ENCODE results near the gene NTM.

NTM gene

DNA sequence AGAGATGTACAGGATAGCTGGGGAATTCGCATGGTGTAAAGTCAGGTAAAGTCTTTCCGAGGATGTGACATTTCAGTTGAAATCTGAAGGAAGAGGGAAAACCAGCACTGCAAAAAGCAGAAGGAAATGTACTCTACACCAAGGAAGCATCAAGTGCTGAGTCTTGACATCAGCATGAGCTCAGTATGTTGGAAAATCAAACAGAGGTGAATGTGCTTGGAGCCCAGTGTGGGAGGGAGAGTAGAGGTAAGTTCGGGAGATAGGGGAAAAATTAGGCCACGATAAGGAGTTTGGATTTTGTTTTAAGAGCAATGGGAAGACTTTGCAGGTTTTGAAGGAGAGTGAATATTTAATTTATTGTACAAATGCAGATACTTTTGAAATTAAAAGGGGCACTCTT, 484.0 kb downstream of the NTM start:
- peaks cover 0 to 2% (median 0%) of the 10 kb centered on the region in 3 experiments for H3K27me3 ChIP-seq (ENCODE audit: control insufficient read depth in 3 of 3, insufficient read depth in 3 of 3, low read depth in 1 of 3, low read length in 3 of 3)
- H3K4me2 ChIP-seq (ENCODE audit: insufficient read depth, low read length, poor library complexity, severe bottlenecking), result no peak overlapping the region
- no peak overlapping the region for H3K9ac ChIP-seq (ENCODE audit: low read depth, low read length, poor library complexity)
- H3K79me1 ChIP-seq (ENCODE audit: low read depth, low read length), result no peaks in the 10 kb centered on the region
- no peak overlapping the region for H2BK12ac ChIP-seq (ENCODE audit: low read length)
- H3K27ac ChIP-seq (replicated peaks; ENCODE audit: low read length), result no peak overlapping the region
- H3K9me3 ChIP-seq (replicated peaks in 1 of 2; ENCODE audit: control insufficient read depth in 2 of 2, insufficient read depth in 1 of 2, low read depth in 1 of 2, low read length in 2 of 2), result no peaks in the 10 kb centered on the region
- DNase-seq (ENCODE audit: low spot score), result no peak
- H2BK15ac ChIP-seq (ENCODE audit: low read length), result no peak overlapping the region
- H2BK120ac ChIP-seq (ENCODE audit: low read depth, low read length), result no peak overlapping the region
- 100% methylated on average over 2 of the region's 4 CpGs; no CpG with 5 or more reads in 1 of the 2 donors for WGBS, 2 donors (ENCODE audit: extremely low coverage in 2 of 2, insufficient read length in 2 of 2, insufficient replicate concordance in 1 of 2)
- H2AK5ac ChIP-seq (ENCODE audit: low read depth, low read length), result no peak overlapping the region
- H3K18ac ChIP-seq (ENCODE audit: low read length), result no peak overlapping the region
- no peak overlapping the region for H3K14ac ChIP-seq (ENCODE audit: low read length)
- no peak overlapping the region for H2AFZ ChIP-seq (ENCODE audit: low read length)
- peaks cover 0 to 9% of the 10 kb centered on the region in 2 donors for H3K4me1 ChIP-seq (ENCODE audit: control insufficient read depth in 2 of 2, insufficient read depth in 1 of 2, low read depth in 1 of 2, low read length in 2 of 2)
- H3K4me3 ChIP-seq (ENCODE audit: low read length in 2 of 2), result no peak overlapping the region
- no peak overlapping the region for H4K8ac ChIP-seq (ENCODE audit: low read depth, low read length)
- H2BK5ac ChIP-seq (ENCODE audit: low read length), result no peak overlapping the region
- H3K23ac ChIP-seq (ENCODE audit: low read depth, low read length, poor library complexity), result no peak overlapping the region
- H3K36me3 ChIP-seq (replicated peaks in 1 of 2; ENCODE audit: control insufficient read depth in 2 of 2, insufficient read depth in 2 of 2, low read length in 2 of 2), result no peaks in the 10 kb centered on the region
- H3K4ac ChIP-seq (ENCODE audit: low read length), result no peak overlapping the region
- no peak overlapping the region for H4K91ac ChIP-seq (ENCODE audit: low read depth, low read length, poor library complexity)

GRCh38 chr11:131855320-131855719, 484.9 kb downstream of the NTM start:
- H4K91ac ChIP-seq (ENCODE audit: low read depth, low read length, poor library complexity), result no peak overlapping the region
- no peaks in the 10 kb centered on the region for H3K79me1 ChIP-seq (ENCODE audit: low read depth, low read length)
- H2AK5ac ChIP-seq (ENCODE audit: low read depth, low read length), result no peak overlapping the region
- no peak overlapping the region for H2BK120ac ChIP-seq (ENCODE audit: low read depth, low read length)
- no peak overlapping the region for H3K14ac ChIP-seq (ENCODE audit: low read length)
- no peak overlapping the region for H4K8ac ChIP-seq (ENCODE audit: low read depth, low read length)
- H3K4me3 ChIP-seq (ENCODE audit: low read length in 2 of 2), result no peak overlapping the region
- H2AFZ ChIP-seq (ENCODE audit: low read length), result no peak overlapping the region
- no peak overlapping the region for H2BK12ac ChIP-seq (ENCODE audit: low read length)
- H3K27me3 ChIP-seq (ENCODE audit: control insufficient read depth in 3 of 3, insufficient read depth in 3 of 3, low read depth in 1 of 3, low read length in 3 of 3), result peaks cover 0 to 2% (median 0%) of the 10 kb centered on the region in 3 experiments
- no peak overlapping the region for H3K4ac ChIP-seq (ENCODE audit: low read length)
- no peak overlapping the region for H3K23ac ChIP-seq (ENCODE audit: low read depth, low read length, poor library complexity)
- no peak overlapping the region for H3K9ac ChIP-seq (ENCODE audit: low read depth, low read length, poor library complexity)
- H3K27ac ChIP-seq (replicated peaks; ENCODE audit: low read length), result no peak overlapping the region
- no peak for DNase-seq (ENCODE audit: low spot score)
- no peak overlapping the region for H3K4me2 ChIP-seq (ENCODE audit: insufficient read depth, low read length, poor library complexity, severe bottlenecking)
- H3K18ac ChIP-seq (ENCODE audit: low read length), result no peak overlapping the region
- H3K4me1 ChIP-seq (ENCODE audit: control insufficient read depth in 2 of 2, insufficient read depth in 1 of 2, low read depth in 1 of 2, low read length in 2 of 2), result peaks cover 0 to 5% of the 10 kb centered on the region in 2 donors
- no peak overlapping the region for H2BK5ac ChIP-seq (ENCODE audit: low read length)
- H3K36me3 ChIP-seq (replicated peaks in 1 of 2; ENCODE audit: control insufficient read depth in 2 of 2, insufficient read depth in 2 of 2, low read length in 2 of 2), result no peaks in the 10 kb centered on the region
- no peak overlapping the region for H2BK15ac ChIP-seq (ENCODE audit: low read length)
- H3K9me3 ChIP-seq (replicated peaks in 1 of 2; ENCODE audit: control insufficient read depth in 2 of 2, insufficient read depth in 1 of 2, low read depth in 1 of 2, low read length in 2 of 2), result no peaks in the 10 kb centered on the region

DNA sequence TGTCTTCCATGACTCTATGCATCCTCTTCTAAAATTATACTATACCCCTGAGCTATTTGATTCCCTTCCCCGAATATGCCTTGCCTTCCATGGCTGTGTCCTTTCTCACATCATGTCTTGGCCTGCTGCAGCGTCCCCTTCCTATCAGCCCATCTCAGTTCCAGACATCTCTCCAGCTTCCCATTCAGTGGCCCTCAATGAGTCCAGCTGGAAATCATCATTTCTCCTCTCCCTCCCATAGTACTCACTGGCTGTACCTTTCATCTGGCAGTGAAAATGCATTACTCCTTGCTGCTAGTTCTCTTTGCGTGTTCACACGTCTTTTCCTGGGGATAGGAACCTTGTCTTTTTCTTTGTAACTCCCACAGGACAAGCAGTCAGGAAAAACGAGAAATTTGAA, 486.8 kb downstream of the NTM start:
- no peaks in the 10 kb centered on the region for H3K4me1 ChIP-seq (ENCODE audit: control insufficient read depth in 2 of 2, insufficient read depth in 1 of 2, low read depth in 1 of 2, low read length in 2 of 2)
- H3K9ac ChIP-seq (ENCODE audit: low read depth, low read length, poor library complexity), result no peak overlapping the region
- H3K36me3 ChIP-seq (replicated peaks in 1 of 2; ENCODE audit: control insufficient read depth in 2 of 2, insufficient read depth in 2 of 2, low read length in 2 of 2), result no peaks in the 10 kb centered on the region
- H2BK15ac ChIP-seq (ENCODE audit: low read length), result no peak overlapping the region
- H3K9me3 ChIP-seq (replicated peaks in 1 of 2; ENCODE audit: control insufficient read depth in 2 of 2, insufficient read depth in 1 of 2, low read depth in 1 of 2, low read length in 2 of 2), result no peaks in the 10 kb centered on the region
- no peak overlapping the region for H2BK5ac ChIP-seq (ENCODE audit: low read length)
- no peak overlapping the region for H3K14ac ChIP-seq (ENCODE audit: low read length)
- H2AK5ac ChIP-seq (ENCODE audit: low read depth, low read length), result no peak overlapping the region
- no peak overlapping the region for H2BK12ac ChIP-seq (ENCODE audit: low read length)
- no peaks in the 10 kb centered on the region for H3K79me1 ChIP-seq (ENCODE audit: low read depth, low read length)
- H4K8ac ChIP-seq (ENCODE audit: low read depth, low read length), result no peak overlapping the region
- no peak overlapping the region for H3K4me3 ChIP-seq (ENCODE audit: low read length in 2 of 2)
- no peak overlapping the region for H3K27ac ChIP-seq (replicated peaks; ENCODE audit: low read length)
- H3K18ac ChIP-seq (ENCODE audit: low read length), result no peak overlapping the region
- H3K4ac ChIP-seq (ENCODE audit: low read length), result no peak overlapping the region
- H3K23ac ChIP-seq (ENCODE audit: low read depth, low read length, poor library complexity), result no peak overlapping the region
- no peak overlapping the region for H4K91ac ChIP-seq (ENCODE audit: low read depth, low read length, poor library complexity)
- H2AFZ ChIP-seq (ENCODE audit: low read length), result no peak overlapping the region
- DNase-seq (ENCODE audit: low spot score), result no peak
- WGBS, 2 donors (ENCODE audit: extremely low coverage in 2 of 2, insufficient read length in 2 of 2, insufficient replicate concordance in 1 of 2), result no CpG with 5 or more reads among the region's 5 CpGs
- peaks cover 0 to 2% (median 0%) of the 10 kb centered on the region in 3 experiments for H3K27me3 ChIP-seq (ENCODE audit: control insufficient read depth in 3 of 3, insufficient read depth in 3 of 3, low read depth in 1 of 3, low read length in 3 of 3)
- H3K4me2 ChIP-seq (ENCODE audit: insufficient read depth, low read length, poor library complexity, severe bottlenecking), result no peak overlapping the region
- H2BK120ac ChIP-seq (ENCODE audit: low read depth, low read length), result no peak overlapping the region

DNA sequence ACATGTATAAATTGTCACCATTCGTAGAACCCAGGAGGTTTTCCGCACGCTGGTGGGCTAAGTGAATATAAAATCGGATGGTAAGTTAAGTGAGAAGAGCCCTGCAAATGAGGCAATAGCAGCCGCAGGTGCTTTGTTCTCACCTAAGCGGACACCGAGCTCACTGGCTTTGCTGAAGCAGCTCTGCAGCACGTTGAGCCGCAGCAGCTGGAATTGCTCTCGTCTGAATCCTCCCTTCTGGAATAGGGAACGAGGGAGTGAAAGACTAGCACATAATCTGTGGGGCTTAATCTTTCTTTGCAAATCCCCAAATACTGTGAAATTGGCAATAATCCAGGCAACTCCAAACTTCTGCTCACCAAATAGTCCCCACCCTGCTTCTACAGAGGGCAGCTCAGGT, 488.1 kb downstream of the NTM start:
- no peak overlapping the region for H3K18ac ChIP-seq (ENCODE audit: low read length)
- peaks cover 0 to 2% (median 0%) of the 10 kb centered on the region in 3 experiments for H3K27me3 ChIP-seq (ENCODE audit: control insufficient read depth in 3 of 3, insufficient read depth in 3 of 3, low read depth in 1 of 3, low read length in 3 of 3)
- no peak overlapping the region for H2BK120ac ChIP-seq (ENCODE audit: low read depth, low read length)
- H2BK15ac ChIP-seq (ENCODE audit: low read length), result no peak overlapping the region
- H4K91ac ChIP-seq (ENCODE audit: low read depth, low read length, poor library complexity), result no peak overlapping the region
- no peak overlapping the region for H3K4me2 ChIP-seq (ENCODE audit: insufficient read depth, low read length, poor library complexity, severe bottlenecking)
- no peak for DNase-seq (ENCODE audit: low spot score)
- no peak overlapping the region for H3K14ac ChIP-seq (ENCODE audit: low read length)
- H3K27ac ChIP-seq (replicated peaks; ENCODE audit: low read length), result no peak overlapping the region
- no peak overlapping the region for H3K4me3 ChIP-seq (ENCODE audit: low read length in 2 of 2)
- H3K79me1 ChIP-seq (ENCODE audit: low read depth, low read length), result no peaks in the 10 kb centered on the region
- no peak overlapping the region for H3K4ac ChIP-seq (ENCODE audit: low read length)
- H3K9me3 ChIP-seq (replicated peaks in 1 of 2; ENCODE audit: control insufficient read depth in 2 of 2, insufficient read depth in 1 of 2, low read depth in 1 of 2, low read length in 2 of 2), result no peaks in the 10 kb centered on the region
- H2BK12ac ChIP-seq (ENCODE audit: low read length), result no peak overlapping the region
- no peak overlapping the region for H4K8ac ChIP-seq (ENCODE audit: low read depth, low read length)
- no peak overlapping the region for H3K23ac ChIP-seq (ENCODE audit: low read depth, low read length, poor library complexity)
- no peaks in the 10 kb centered on the region for H3K4me1 ChIP-seq (ENCODE audit: control insufficient read depth in 2 of 2, insufficient read depth in 1 of 2, low read depth in 1 of 2, low read length in 2 of 2)
- no peak overlapping the region for H2AFZ ChIP-seq (ENCODE audit: low read length)
- H3K9ac ChIP-seq (ENCODE audit: low read depth, low read length, poor library complexity), result no peak overlapping the region
- no peak overlapping the region for H2BK5ac ChIP-seq (ENCODE audit: low read length)
- no peaks in the 10 kb centered on the region for H3K36me3 ChIP-seq (replicated peaks in 1 of 2; ENCODE audit: control insufficient read depth in 2 of 2, insufficient read depth in 2 of 2, low read length in 2 of 2)
- no peak overlapping the region for H2AK5ac ChIP-seq (ENCODE audit: low read depth, low read length)
- no CpG with 5 or more reads among the region's 11 CpGs for WGBS, 2 donors (ENCODE audit: extremely low coverage in 2 of 2, insufficient read length in 2 of 2, insufficient replicate concordance in 1 of 2)

All from neuronal stem cell (in vitro differentiated cells).